ENCODE results near the gene ATP6V1F.

GRCh38 chr7:128841171-128841690 lies 21.4 kb upstream of the ATP6V1F start:
- TF ChIP-seq CTCF (conservative IDR thresholded peaks at IDR 0.05) (no peak), ZFX (IDR thresholded peaks at IDR 0.05) (no peak)
